Trophoblast cell (in vitro differentiated cells and primary cell): ENCODE results near the gene OR51A7.
"Not testable (repeated sequence)": the region's sequence is repeated elsewhere in the genome, so short reads cannot be mapped to it uniquely, and the experiment has no call there.

Source experiments
- DNase-seq, 2 donors: peaks; one replicate each; pipeline ENCODE4 v3.0.0-alpha.2; 2016
- H2AFZ ChIP-seq: 2 replicates; pipeline ENCODE4 v1.6.1; 2013; ENCODE audit warnings: low read length, moderate library complexity, mild to moderate bottlenecking; ENCODE audit not compliant: insufficient read depth, poor library complexity
- H2AK5ac ChIP-seq: 2 replicates; pipeline ENCODE4 v1.6.1; 2013; ENCODE audit warnings: mild to moderate bottlenecking, low read length
- H2BK120ac ChIP-seq: 2 replicates; pipeline ENCODE4 v1.6.1; 2013; ENCODE audit warnings: low read length, mild to moderate bottlenecking, moderate library complexity; ENCODE audit not compliant: insufficient read depth, poor library complexity
- H2BK12ac ChIP-seq: 2 replicates; pipeline ENCODE4 v1.6.1; 2013; ENCODE audit warnings: mild to moderate bottlenecking, low read length, moderate library complexity
- H2BK5ac ChIP-seq: 2 replicates; pipeline ENCODE4 v1.6.1; 2013; ENCODE audit warnings: low read length, low read depth, moderate library complexity, mild to moderate bottlenecking; ENCODE audit not compliant: poor library complexity
- H3K14ac ChIP-seq: 2 replicates; pipeline ENCODE4 v1.6.1; 2013; ENCODE audit warnings: mild to moderate bottlenecking, low read length
- H3K18ac ChIP-seq: 2 replicates; pipeline ENCODE4 v1.6.1; 2013; ENCODE audit warnings: mild to moderate bottlenecking, low read length
- H3K23ac ChIP-seq: 2 replicates; pipeline ENCODE4 v1.6.1; 2013; ENCODE audit warnings: low read length
- H3K27ac ChIP-seq: 2 replicates; pipeline ENCODE4 v1.5.1; 2013; ENCODE audit warnings: low read depth, mild to moderate bottlenecking, inconsistent platforms, low read length, moderate library complexity
- H3K27me3 ChIP-seq: 2 replicates; pipeline ENCODE4 v1.6.1; 2013; ENCODE audit warnings: inconsistent platforms, mild to moderate bottlenecking, low read length, moderate library complexity; ENCODE audit not compliant: insufficient read depth
- H3K36me3 ChIP-seq, 2 experiments: 1 replicate in 1 of 2; 2 replicates in 1 of 2; pipeline ENCODE4 v1.6.1; 2013; ENCODE audit warnings: low read length in 2 of 2, mild to moderate bottlenecking in 2 of 2, moderate library complexity in 1 of 2; ENCODE audit not compliant: insufficient read depth in 2 of 2, control insufficient read depth in 1 of 2
- H3K4ac ChIP-seq: 2 replicates; pipeline ENCODE4 v1.6.1; 2013; ENCODE audit warnings: low read depth, mild to moderate bottlenecking, low read length, moderate library complexity
- H3K4me1 ChIP-seq, 2 experiments: 1 replicate in 1 of 2; 2 replicates in 1 of 2; pipeline ENCODE4 v1.6.1; 2013; ENCODE audit warnings: low read length in 2 of 2, mild to moderate bottlenecking in 2 of 2, moderate library complexity in 1 of 2; ENCODE audit not compliant: insufficient read depth in 2 of 2, control insufficient read depth in 1 of 2
- H3K4me2 ChIP-seq: 2 replicates; pipeline ENCODE4 v1.6.1; 2013; ENCODE audit warnings: inconsistent platforms, mild to moderate bottlenecking, low read length, moderate library complexity
- H3K4me3 ChIP-seq: 2 replicates; pipeline ENCODE4 v1.5.1; 2013; ENCODE audit warnings: mild to moderate bottlenecking, low read depth, low read length, inconsistent platforms
- H3K79me1 ChIP-seq: one replicate; pipeline ENCODE4 v1.6.1; 2013; ENCODE audit warnings: low read length
- H3K79me2 ChIP-seq: 2 replicates; pipeline ENCODE4 v1.6.1; 2013; ENCODE audit warnings: low read length, mild to moderate bottlenecking; ENCODE audit not compliant: control insufficient read depth, insufficient read depth, poor library complexity
- H3K9ac ChIP-seq: 2 replicates; pipeline ENCODE4 v1.6.1; 2013; ENCODE audit warnings: mild to moderate bottlenecking, low read length
- H3K9me3 ChIP-seq: 2 replicates; pipeline ENCODE4 v1.6.1; 2013; ENCODE audit warnings: low read depth, mild to moderate bottlenecking, control low read depth, inconsistent platforms, low read length; ENCODE audit not compliant: insufficient read depth
- H4K12ac ChIP-seq: 2 replicates; pipeline ENCODE4 v1.6.1; 2013; ENCODE audit warnings: low read depth, mild to moderate bottlenecking, low read length, moderate library complexity
- H4K8ac ChIP-seq: 2 replicates; pipeline ENCODE4 v1.6.1; 2013; ENCODE audit warnings: low read depth, mild to moderate bottlenecking, low read length, moderate library complexity
- H4K91ac ChIP-seq: one replicate; pipeline ENCODE4 v1.6.1; 2013; ENCODE audit warnings: low read depth, mild to moderate bottlenecking, low read length, moderate library complexity
- WGBS: extraction: QIAGEN DNeasy Blood & Tissue Kit; methylation state at CpG from one replicate; pipeline ENCODE4 v1.1.7; 2013; ENCODE audit warnings: missing lambda C conversion rate; ENCODE audit not compliant: insufficient read length, insufficient coverage; ENCODE audit errors: extremely low coverage; 5-methylcytosine and 5-hydroxymethylcytosine counted together

OR51A7 gene

DNA sequence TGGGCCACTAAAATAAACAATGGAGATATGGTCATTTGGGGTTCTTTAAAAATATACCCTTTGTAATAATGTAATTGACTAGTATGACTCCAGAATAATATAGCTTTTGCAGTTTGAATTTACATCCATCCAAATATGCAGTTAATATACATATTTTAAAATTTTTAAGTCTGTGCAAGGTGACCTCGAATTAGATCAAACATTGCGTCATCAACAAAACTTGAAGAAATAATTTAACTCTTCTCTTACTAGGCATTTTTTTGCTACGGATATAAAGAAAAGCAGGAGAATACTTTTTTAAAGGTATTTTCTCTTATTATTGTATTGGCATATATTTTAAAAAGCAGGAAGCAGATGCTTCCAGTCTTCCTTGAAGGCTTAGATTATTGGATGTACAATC, 33.2 kb downstream of the OR51A7 start:
- H4K91ac ChIP-seq, result no peak overlapping the region
- H3K14ac ChIP-seq, result no peak overlapping the region
- H3K79me2 ChIP-seq, result no peaks in the 10 kb centered on the region
- no peak overlapping the region for H2BK5ac ChIP-seq
- H3K4me3 ChIP-seq, result no peak overlapping the region
- H3K36me3 ChIP-seq, result no peaks in the 10 kb centered on the region
- no CpG with 5 or more reads among the region's 3 CpGs for WGBS
- no peak overlapping the region for H2BK12ac ChIP-seq
- H3K27ac ChIP-seq, result no peak overlapping the region
- H3K27me3 ChIP-seq, result no peaks in the 10 kb centered on the region
- H3K4me2 ChIP-seq, result no peak overlapping the region
- DNase-seq, result no peak
- no peak overlapping the region for H3K9ac ChIP-seq
- no peak overlapping the region for H3K23ac ChIP-seq
- H3K4ac ChIP-seq, result no peak overlapping the region
- H3K79me1 ChIP-seq, result no peaks in the 10 kb centered on the region
- H3K9me3 ChIP-seq, result no peaks in the 10 kb centered on the region
- H2AFZ ChIP-seq, result no peak overlapping the region
- H3K4me1 ChIP-seq, result no peaks in the 10 kb centered on the region
- no peak overlapping the region for H2BK120ac ChIP-seq
- no peak overlapping the region for H4K12ac ChIP-seq
- no peak overlapping the region for H4K8ac ChIP-seq
- no peak overlapping the region for H2AK5ac ChIP-seq
- H3K18ac ChIP-seq, result no peak overlapping the region

GRCh38 chr11:4947505-4947904, 43.9 kb downstream of the OR51A7 start, which contains the start of gene OR51A4:
Gene OR51A4 (minus strand): TSS chr11:4947605. CDS start chr11:4947100, 505 bp downstream.
- H2AK5ac ChIP-seq, result no peak within 1 kb of the TSS
- H3K4ac ChIP-seq, result no peak within 1 kb of the TSS
- no peak within 1 kb of the TSS for H3K18ac ChIP-seq
- H3K9me3 ChIP-seq, result no peaks in the 10 kb centered on the region
- no peaks in the 10 kb centered on the region for H3K79me1 ChIP-seq
- no peak within 1 kb of the TSS for H3K4me3 ChIP-seq
- no peaks in the 10 kb centered on the region for H3K27me3 ChIP-seq
- no peak within 1 kb of the TSS for H4K91ac ChIP-seq
- H3K23ac ChIP-seq, result no peak within 1 kb of the TSS
- no peak within 1 kb of the TSS for H2AFZ ChIP-seq
- H4K8ac ChIP-seq, result no peak within 1 kb of the TSS
- H3K4me2 ChIP-seq, result no peak within 1 kb of the TSS
- H2BK12ac ChIP-seq, result no peak within 1 kb of the TSS
- H4K12ac ChIP-seq, result no peak within 1 kb of the TSS
- H3K14ac ChIP-seq, result no peak within 1 kb of the TSS
- H3K36me3 ChIP-seq, result no peaks in the 10 kb centered on the region
- no peak within 1 kb of the TSS for H2BK120ac ChIP-seq
- no peak for DNase-seq
- H3K9ac ChIP-seq, result no peak within 1 kb of the TSS
- no peaks in the 10 kb centered on the region for H3K79me2 ChIP-seq
- no peaks in the 10 kb centered on the region for H3K4me1 ChIP-seq
- no peak within 1 kb of the TSS for H2BK5ac ChIP-seq
- no peak within 1 kb of the TSS for H3K27ac ChIP-seq

DNA sequence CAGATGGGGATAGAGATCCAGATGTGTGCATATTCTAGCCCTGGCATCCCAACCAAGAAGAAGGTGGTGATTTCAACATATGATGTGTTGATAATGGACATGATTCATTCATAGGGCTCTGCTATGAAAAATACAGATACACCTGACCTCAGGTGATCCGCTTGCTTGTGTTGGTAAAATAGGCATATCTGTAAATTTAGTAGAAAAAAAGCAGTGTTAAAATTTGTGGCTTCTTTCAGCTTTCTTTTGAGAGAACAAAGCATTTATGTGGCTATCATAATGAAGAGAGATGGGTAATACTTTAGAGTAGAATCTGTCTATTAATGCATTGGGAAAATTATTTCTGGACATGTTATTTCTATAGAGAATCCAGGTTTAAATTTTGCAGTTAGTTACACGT, 52.0 kb downstream of the OR51A7 start, which contains the start of gene OR51A2:
Gene OR51A2, minus strand, starts transcription at position 101 of the 400 bp plus-strand sequence. Its CDS starts 0 bp downstream, at position 101.
- H3K18ac ChIP-seq, H2BK12ac ChIP-seq, H2AFZ ChIP-seq, H3K36me3 ChIP-seq, H3K9me3 ChIP-seq, H3K4me2 ChIP-seq, H3K23ac ChIP-seq, H4K12ac ChIP-seq, H3K4me1 ChIP-seq, H3K27me3 ChIP-seq, H3K4me3 ChIP-seq, H3K79me2 ChIP-seq, H3K4ac ChIP-seq, H3K14ac ChIP-seq, H3K27ac ChIP-seq, H3K9ac ChIP-seq, DNase-seq, H4K8ac ChIP-seq, H2BK5ac ChIP-seq, H2BK120ac ChIP-seq, H2AK5ac ChIP-seq, H4K91ac ChIP-seq, H3K79me1 ChIP-seq: not testable (repeated sequence)
- no CpG with 5 or more reads among the region's 2 CpGs for WGBS

DNA sequence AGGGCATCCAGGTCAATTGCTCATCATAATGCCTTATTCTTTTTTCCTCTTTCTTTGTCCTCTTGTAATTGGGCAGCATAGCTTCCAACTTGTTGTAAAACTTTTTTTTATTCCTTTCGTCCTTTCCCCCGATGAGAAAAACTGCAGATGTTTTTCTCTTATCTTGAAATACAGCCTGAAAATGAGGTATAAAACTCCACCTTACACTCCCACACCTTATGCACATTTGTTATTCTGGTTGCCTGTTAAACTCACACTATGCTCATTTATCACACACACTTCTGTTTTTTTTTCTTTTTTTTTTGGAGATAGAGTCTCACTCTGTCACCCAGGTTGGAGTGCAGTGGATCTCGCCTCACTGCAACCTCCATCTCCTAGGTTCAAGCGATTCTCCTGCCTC, 53.8 kb downstream of the OR51A7 start:
- Histone ChIP-seq H4K12ac (no peak overlapping the region), H2AFZ (no peak overlapping the region), H3K79me2 (no peaks in the 10 kb centered on the region), H3K4ac (no peak overlapping the region), H3K27me3 (no peaks in the 10 kb centered on the region), H3K4me3 (no peak overlapping the region), H3K9ac (no peak overlapping the region), H3K79me1 (no peaks in the 10 kb centered on the region), H2AK5ac (no peak overlapping the region), H3K9me3 (no peaks in the 10 kb centered on the region), H3K14ac (no peak overlapping the region), H4K8ac (no peak overlapping the region), H3K36me3 (no peaks in the 10 kb centered on the region), H2BK12ac (no peak overlapping the region), H3K4me1 (no peaks in the 10 kb centered on the region), H3K27ac (no peak overlapping the region), H3K18ac (no peak overlapping the region), H2BK120ac (no peak overlapping the region), H3K23ac (no peak overlapping the region), H4K91ac (no peak overlapping the region), H3K4me2 (no peak overlapping the region), H2BK5ac (no peak overlapping the region)
- no CpG with 5 or more reads among the region's 4 CpGs for WGBS
- no peak for DNase-seq
